Suprapubic skin (tissue), 4 donors: ENCODE results near the gene PTGIR.

ENCODE experiments used
- EP300 ChIP-seq: sonication (generic); formaldehyde crosslinking; IDR thresholded peaks from one replicate; pipeline ENCODE4 v1.6.1; 2017; ENCODE audit warnings: antibody characterized with exemption
- POLR2AphosphoS5 ChIP-seq, 3 donors: sonication (generic); formaldehyde crosslinking; IDR thresholded peaks; one replicate each; pipeline ENCODE4 v1.6.1; 2017; ENCODE audit warnings: antibody characterized with exemption in 3 of 3
- TF ChIP-seq, protein P1 (sequence below), 2 donors: fragments of 200-600 bp in 1 of 2; fragments of 450-650 bp in 1 of 2; sonication (generic) in 1 of 2; IDR thresholded peaks; one replicate each; pipeline ENCODE4 v1.5.1; 2016 to 2019; ENCODE audit warnings: antibody characterized with exemption in 2 of 2, mild to moderate bottlenecking in 1 of 2, moderate library complexity in 1 of 2

DNA sequence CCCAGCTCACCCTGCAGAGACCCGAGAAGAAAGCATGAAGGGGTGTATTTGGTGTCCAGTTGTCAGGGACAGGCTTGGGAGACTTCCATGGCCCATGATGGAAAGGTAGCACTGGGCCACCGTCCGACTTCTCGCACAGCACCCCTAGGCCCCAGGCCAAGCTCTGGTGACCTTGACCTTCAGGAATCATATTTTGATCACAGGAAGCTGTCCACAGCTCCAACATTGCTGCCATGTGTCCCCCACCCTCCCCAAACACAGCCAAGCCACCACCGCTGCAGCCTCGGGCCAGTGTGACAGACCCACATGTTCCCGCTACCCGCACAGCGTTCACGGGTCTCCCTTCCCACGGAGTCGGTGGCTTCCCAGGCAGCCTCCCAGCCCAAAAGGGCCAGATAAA is 842 bp upstream of the PTGIR start:
- TF ChIP-seq, protein P1, sequence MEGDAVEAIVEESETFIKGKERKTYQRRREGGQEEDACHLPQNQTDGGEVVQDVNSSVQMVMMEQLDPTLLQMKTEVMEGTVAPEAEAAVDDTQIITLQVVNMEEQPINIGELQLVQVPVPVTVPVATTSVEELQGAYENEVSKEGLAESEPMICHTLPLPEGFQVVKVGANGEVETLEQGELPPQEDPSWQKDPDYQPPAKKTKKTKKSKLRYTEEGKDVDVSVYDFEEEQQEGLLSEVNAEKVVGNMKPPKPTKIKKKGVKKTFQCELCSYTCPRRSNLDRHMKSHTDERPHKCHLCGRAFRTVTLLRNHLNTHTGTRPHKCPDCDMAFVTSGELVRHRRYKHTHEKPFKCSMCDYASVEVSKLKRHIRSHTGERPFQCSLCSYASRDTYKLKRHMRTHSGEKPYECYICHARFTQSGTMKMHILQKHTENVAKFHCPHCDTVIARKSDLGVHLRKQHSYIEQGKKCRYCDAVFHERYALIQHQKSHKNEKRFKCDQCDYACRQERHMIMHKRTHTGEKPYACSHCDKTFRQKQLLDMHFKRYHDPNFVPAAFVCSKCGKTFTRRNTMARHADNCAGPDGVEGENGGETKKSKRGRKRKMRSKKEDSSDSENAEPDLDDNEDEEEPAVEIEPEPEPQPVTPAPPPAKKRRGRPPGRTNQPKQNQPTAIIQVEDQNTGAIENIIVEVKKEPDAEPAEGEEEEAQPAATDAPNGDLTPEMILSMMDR (IDR thresholded peaks at IDR 0.05) = no peak
- no peak for TF ChIP-seq POLR2AphosphoS5 (IDR thresholded peaks at IDR 0.05)
- no peak for TF ChIP-seq EP300
